Activated CD8-positive, alpha-beta memory T cell treated with anti-CD3 and anti-CD28 coated beads, Interleukin-2, amount 50 U/mL, for 4 hours (primary cell): Measurements from ENCODE around the gene HOXA5.

Experiments used
- DNase-seq: peaks from one replicate; pipeline ENCODE4 v3.0.0-alpha.2; 2020

HOXA5 gene

DNA sequence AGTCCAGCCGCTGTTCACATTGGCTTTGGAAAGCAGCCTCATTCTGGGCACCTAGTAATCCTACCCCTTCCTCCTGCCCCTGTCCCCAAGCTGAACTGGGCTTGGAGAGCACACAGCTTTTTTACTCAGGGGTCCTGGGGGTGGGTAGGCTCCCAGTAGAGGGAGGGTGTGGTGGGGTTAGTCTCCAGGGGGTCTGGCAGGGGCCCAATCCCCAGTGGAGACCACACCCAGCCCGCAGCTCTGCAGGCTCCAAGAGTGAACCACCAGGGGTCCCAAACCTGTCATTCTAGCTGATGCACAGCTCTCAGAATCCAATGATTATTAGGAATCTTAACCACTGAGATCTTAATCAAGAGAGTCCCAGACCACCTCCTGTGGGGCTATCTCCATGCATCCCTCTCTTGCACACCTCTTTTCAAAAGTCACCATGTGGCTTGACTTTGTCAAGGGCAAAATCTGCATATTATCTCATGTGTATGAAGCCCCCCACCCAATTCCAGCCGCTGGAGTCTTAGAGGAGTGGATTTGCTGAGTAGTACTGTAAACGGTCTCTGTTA lies 38.9 kb upstream of the HOXA5 start:
- DNase-seq = no peak

DNA sequence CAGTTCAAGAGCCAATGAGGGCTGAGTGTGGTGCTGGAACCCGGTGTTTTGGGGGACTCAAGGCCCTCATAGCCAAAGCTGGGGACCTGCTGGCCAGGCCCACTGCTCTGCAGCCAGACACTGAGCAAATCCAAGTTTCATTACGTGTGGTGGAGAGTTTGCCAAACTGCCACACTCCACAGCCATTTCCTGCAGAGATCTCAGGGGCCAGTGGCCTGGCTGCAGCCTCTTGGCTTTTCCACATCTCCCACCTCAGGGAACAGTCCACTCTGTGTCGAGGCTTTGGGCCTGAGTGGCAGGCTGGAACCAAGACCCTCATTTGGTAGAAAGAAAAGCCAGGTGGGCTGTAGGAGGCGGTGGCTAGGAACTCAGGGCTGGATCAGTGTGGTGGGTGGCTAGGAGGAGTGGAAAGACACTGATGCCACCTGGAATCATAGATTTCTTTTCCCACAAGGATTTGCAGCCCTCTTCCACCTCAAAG lies 38.4 kb upstream of the HOXA5 start:
- no peak for DNase-seq

DNA sequence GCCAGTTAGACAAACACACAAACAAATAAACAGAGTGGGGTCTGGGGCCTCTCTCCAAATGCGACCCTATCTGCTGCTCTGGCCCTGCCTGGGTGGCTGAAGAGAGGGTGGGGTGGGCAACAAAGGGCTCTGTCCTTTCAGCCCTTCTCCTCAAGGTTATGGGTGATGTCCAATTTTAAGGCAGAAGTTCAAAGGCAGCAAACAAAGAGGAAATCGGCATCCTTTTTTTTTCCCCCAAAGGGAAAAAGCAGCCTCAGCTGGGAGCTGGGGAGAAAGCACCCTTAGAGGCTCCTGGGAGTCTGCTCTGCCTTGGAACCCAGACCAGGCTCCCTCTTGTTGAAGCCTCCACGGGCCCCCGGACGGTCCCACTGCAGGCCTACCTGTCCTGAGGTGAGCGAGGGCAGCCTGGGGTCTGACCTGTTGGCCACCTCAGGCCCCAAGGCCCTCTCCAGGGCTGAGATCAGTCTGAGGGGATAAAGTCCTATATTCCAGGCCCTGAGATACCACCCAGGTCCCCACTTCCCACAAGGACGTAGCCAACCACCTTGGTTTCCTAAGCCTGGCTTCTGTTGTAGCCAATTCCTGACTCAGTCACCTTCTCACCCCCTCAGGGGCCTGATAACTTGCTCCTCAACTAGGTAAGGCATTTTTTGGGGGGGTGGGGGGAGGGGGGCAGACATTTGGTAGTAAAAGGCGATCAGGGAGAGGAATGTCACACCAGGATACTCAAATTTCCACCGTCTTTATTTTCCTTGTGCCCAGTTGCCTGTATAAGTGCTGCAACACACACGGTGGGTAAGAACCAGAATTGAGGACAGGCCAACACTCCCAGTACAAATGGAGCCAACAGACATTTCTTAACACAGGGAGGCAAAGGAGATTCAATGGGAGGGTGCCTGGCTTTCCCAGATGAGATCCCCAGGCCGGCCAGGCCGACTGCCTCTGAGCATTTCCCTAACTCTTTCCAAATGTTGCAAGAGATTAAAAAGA lies 37.2 kb upstream of the HOXA5 start:
- no peak for DNase-seq

DNA sequence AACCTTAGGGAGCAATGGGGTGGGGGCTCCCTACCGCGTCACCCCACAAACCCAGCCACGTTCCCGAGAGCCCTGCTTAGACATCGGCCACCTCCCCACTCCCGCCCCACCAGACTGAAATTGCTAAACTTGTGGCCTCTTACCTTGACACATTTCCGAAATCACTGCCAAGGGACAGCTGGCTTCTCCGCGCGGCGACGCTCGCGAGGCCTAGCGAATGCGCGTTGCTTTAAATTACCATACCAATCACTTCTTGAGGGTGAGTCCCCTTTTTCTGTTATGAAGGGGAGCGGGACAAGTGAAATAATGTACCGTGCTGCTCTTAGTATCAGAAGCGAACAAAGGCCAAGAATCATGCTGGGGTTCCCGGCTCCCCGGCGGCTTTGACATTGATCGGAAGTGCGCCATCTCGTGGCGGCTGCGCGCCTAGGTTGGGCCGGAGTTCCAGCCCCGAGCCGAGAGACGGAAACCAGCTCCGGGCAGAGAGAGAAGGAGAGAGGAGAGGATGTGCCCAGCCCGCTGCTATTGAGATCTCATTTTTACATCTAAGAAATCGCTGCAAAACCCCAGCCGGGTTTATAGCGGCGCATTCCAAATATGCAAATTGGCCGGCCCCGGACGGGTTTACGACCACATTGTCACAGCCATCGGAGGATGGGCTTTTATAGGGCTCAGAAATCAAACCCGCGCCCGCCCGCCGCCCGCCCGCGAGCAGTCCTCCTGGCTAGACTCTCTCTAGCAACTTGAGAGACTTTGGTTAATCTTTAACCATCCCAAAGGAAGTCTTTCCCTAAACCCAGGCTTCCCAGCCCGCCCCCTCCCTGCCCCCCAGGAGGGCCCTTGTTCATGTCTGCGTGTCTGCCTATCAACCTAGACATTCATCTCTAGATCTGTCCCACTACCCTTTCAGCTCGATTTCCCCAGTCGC lies 36.3 kb upstream of the HOXA5 start:
- peak; percentile 66 for DNase-seq

DNA sequence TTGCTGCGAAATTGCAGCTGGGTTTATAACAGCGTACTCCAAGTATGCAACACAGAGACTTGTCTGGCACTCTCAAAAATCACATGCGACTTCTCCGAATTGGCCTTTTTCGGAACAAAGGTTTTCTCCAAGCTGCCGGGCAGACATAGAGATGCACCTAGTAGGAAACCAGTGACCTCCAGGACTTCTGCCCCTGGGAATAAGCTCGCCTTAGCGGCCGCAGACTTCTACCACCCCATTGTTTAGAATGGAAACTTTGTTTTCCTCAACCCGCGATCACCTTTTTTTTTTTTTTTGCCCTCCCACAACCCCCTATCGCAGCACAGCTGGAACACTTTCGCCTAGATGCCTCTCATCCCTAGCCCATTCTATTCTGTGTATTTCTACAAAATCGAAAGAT lies 35.5 kb upstream of the HOXA5 start:
- no peak for DNase-seq

DNA sequence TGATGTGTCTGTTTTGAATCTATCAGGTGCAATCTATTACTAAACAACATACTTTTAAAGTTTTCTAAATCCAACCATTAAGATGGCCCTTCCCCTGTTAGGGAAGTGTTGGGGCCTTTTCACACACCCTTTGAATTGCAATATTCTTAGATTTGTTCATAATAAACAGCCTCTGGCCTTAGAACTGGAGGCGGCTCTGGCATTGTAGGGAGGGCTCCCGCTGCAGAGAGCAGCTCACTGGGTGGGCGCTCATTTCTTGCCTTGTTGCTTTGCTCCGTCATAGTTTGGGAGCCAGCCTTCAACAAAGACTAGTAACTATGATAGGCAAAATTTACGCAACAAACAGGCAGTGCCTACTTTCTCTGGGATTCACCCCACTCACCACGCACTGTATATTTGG lies 34.9 kb upstream of the HOXA5 start:
- no peak for DNase-seq

DNA sequence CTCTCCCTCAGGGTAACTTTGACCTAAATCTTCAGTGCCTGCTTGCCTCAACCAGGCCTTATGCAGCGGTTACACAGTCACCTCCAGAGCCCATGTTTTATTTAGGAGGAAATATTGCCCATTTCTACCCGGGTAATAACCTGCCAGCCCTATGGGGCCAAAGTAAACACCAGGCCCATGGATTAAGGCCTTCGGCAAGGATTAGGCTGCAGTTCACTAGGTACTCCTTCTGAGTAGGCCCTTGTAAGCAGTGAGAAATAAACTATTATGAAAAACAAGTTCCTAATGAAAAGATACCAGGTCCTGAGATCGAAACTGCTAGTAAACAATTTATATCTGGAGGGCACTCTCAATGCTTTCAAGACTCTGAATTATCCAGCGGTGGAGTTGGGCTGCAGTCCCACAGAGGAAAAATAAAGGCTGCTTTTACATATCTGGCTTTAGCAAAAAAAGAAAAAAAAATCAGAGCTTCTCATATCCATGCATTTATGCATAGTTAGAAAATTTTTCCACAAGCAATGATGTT lies 34.4 kb upstream of the HOXA5 start:
- DNase-seq = no peak

DNA sequence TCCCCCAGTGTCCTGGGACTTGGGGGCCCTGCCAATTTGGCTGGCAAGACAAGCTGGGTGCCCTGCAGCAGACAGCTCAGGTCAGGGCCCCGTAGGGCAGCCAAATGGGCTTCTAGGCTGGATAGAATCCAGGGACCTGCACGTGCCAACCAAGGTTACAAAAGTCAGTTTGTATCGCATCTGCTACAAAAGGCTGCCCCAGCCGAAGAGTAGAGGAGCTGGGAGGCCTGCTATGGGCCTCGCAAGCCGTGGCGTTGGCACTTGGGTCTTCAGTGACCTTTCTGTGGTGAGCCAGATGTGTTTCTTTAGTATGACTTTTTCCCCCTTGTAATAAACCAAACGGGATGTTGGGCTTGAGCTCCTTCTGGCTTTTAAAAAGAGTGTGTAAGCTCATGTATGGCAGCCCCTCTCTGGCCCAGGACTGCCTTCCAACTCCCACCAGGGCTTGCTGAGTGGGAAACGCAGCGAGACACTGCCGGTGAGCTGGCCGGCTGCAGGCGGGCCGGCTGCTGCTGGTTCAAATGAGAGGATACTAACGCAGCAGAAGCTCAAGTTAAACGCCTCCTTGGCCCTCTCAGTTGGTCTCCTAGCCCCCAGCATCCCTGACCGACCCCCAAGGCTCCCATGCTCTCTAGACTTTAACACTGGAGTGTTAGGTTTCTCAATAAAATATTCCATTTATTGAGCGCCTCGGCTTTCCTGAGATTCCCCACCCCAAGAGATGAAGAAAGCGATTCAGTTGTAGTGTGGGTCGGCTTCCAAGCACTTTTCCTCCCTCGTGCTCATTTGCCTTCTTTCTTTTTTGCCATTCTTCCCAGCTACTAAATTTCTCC lies 33.7 kb upstream of the HOXA5 start:
- DNase-seq = no peak

DNA sequence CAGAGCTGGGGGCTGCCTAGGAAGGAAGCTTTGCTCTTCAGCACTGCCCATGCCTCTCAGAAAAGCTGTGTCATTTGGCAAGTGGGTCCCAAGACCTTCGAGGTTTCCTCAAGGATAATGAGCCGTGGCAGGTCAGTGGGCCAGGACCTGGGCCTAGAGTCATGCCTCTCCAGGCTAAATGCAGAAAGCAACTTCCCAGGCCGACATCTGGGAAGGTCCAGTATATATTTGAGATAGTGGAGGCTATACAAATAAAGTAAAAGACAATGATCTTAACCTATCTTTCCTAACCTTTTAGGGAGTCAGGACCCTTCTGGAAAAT lies 33.0 kb upstream of the HOXA5 start:
- no peak for DNase-seq

DNA sequence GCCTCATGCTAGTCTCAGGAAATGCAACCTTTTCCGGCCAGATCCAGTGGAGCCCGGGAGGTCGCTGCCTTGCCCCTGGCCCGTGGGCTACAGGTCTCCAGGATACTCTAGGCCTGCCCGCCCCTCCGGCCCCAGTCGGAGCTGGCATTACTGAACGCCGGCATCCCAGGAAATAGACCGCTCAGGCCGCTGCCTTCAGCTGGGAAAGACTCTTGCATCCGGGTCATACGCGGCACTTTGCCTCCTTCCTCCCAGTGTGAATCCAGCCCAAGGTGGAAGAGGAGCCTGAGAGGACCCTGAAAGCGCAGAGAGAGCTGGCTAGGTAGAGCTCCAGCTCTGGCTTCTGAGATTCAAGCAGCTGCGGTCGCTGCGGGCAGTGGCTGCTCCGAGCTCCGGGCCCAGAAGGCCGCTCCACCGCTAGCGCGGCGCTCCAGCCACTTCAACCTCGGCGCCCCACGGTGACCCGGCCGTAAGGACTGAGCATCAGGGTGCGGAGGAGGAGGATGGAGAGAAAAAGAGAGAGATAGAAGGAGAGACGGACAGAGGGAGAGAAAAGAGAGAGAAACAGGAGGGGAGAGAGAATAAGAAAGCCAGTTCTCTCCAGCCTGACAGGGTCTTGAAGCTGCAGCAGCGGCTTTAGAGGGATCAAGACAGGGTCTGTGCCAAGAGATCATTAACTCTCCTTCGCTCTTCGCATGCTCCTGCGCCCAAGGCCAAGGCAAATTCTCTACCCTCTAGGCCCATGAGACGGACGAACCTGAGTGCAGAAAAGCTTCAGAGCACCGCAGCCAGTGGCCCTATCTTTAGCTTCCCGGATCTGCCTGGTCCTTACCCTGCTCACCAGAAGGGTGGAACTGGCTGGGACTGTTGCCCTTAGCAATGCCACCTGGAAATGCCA lies 32.4 kb upstream of the HOXA5 start:
- DNase-seq = no peak

DNA sequence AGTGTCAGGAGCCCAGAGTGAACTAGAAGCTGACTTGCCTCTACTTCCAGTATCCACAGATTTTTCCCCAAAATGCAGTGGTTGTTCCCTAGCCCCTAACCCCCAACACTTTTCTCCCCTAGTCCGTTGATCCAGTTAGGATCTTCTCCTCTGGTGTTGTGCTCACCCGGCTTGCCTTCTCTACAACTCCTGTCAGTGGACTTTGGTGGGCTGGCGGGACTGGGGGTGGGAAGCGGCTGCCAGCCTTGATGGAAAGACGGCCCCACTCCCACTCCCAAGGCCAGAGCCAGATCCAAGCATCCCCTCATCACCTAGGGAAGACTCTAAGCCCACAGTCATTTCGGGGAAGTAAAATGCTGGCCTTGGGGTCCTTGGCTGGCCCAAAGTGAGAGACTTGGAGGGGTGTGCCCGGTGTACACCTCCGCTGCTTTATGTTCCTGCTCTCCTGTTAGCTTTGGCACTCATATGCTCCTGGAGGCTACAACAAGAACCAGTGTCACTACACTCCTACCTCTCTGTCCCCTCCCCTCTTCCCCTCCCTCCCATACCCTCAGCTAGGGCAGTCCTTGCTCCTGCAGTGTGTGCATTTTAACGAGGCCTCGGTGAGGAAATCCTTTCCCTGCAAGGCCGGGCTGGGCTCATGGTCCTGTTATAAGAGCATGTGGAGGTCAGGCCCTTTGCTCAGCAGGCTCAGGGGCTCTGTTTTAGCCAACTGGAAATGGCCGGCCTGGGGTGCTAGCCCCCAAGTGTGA lies 31.6 kb upstream of the HOXA5 start:
- no peak for DNase-seq

DNA sequence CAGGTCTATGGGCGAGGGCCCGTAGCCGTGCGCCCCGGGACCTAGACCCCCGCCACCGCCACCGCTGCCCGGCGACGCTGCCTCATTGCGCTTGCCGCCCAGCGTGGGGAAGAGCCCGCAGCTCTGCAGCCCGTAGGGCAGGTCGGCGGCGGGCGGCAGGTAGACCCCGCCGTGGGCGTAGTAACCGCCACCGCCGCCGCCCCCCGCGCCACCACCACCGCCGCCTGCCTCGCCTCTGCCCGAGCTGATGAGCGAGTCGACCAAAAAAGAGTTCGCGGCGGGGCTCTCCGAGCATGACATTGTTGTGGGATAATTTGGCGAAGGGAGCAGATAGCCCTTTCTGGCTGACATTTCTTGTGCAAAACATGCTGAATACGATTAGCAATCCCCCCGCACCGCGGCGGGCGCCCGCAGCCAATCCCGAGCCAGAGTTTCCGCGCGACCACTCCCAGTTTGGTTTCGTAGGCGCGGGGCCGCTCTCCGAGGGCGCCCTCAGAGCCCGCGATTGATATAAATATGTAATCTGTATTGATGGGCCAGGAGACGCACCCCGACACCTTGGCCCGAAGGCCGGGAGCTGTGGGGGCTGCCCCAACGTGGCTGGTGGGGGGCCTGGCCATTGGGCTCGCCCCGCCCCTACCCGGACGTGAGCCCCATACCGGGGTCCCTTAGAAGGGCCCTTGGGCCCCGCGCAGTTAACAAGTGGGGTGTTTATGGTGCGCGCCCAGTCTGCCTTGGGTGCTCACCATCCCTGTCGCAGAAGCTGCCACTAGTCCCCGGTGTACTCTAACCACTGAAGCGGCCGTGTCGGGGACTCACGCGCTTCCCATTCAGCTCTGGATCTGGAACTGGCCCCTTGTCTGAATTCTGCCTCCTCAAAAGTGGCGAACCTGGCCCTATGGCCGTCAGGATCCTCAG lies 30.7 kb upstream of the HOXA5 start, which contains the start of gene HOXA10:
Gene HOXA10, minus strand, starts transcription at position 365 of the 918 bp plus-strand sequence. Its CDS starts 14 bp downstream, at position 351.
- no peak for DNase-seq

DNA sequence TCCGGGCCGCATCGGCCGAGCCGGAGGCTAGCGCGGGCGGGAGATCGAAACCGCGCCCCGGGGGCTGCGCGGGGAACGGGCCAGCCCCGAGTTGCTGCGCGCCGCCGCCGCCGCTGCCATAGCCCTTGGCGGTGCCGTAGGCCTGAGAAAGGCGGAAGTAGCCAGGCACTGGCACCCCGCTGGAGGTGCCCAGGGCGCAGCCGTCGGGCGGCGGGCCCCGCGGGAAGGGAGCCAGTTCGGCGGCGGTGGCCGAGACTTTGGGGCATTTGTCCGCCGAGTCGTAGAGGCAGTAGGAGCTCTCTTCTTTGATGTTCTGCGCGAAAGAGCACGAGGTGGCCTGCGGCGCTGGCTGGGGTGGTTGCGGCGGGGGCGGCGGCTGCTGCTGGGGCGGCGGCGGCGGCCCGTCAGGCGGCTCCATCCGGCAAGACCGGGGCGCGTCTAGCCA lies 30.1 kb upstream of the HOXA5 start:
- peak; percentile 29 for DNase-seq

DNA sequence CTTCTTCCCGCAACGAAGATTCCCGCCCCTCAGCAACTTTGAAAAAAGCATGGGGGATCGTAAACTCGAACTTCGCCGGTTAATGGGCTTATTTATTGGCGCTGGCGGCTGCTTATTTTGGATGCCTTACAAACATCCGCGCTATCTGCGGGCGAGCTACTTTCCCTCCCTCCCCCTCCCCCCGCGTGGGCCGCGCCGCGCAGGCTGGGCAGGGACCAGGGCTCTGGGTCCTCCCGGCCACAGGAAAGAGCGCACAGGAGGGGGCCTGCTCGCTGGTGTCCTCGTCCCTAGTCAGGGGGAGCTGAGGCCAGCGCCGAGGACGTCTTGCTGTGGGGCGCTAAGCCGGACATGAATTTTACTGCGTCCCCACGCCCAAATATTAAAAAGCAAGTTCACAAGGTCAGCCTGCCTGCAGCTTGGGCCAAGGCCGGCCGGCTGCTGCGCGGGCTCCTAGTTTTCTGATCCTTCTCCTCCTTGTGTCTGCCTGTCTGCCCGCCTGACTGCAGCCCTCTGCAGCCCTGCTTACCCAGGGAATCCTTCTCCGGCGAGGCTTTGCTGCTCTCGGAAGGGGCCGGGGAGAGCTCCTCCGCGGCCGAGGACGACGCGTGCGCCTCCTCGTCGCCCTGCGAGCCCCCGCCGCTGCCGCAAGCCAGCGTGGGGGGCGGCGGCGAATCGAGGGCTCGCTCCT lies 29.5 kb upstream of the HOXA5 start:
- peak; percentile 17 for DNase-seq

DNA sequence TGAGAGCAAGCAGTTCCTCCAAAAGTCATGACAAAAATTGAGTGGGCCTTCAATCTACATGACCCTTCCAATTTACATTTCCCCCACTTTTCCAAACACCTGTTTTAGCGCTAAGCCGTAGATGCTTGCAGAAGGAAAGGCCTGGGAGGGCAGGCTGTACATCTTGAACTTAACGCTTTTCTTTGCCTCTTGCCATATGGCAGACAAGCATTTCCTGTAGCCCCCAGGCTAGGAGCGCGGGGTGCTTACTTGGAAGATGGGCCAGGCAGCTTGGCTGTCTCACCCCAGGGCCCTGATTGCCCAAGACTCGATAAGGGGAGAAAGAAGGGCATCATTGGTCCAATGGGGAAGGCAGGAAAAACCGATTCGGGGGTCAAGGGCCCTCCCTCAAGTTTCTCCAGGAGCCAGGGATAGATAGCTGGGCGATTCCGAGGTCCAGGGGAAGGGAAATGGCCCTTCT lies 28.9 kb upstream of the HOXA5 start:
- DNase-seq = peak; percentile 13

DNA sequence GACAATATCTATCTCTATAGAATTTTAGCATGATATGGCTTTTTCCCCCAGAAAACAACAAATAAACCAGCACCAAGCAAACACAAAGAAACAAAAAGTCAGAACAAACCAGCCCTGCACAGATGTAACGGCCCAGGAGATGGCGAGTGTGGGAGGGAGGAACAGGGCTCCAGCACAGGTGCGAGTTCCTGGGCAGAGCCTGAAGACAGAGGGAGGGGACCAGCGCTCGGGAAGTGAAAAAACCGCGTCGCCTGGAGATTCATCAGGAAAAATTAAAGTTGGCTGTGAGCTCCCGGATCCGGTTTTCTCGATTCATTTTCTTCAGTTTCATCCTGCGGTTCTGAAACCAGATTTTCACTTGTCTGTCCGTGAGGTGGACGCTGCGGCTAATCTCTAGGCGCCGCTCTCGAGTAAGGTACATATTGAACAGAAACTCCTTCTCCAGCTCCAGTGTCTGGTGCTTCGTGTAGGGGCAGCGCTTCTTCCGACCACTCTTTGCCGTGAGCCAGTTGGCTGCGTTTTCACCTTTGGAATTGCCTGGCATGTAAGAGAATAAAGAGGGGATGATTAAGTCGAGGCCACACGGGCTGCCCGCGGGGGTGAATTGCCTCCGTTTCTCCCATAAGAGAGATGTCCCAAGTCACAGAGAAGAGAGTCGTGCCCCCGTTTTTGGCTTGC lies 28.3 kb upstream of the HOXA5 start:
- DNase-seq = peak; percentile 13

DNA sequence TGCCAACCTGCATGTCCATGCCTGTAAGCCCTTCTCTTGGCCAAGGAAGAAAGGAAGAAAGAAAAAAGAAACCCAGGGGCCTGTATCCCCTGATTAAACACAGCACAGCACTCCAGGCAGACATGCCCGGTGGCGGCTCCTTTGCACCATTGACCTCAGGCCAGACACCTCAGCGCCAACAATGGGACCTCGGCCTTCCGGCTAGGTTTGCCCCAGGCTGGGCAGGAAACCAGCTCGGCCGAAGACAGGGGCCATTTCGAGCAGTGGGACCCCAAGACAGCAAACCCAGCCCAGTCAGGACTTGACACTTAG lies 27.8 kb upstream of the HOXA5 start:
- peak; percentile 10 for DNase-seq
